Heart right ventricle (tissue), 16 donors: ENCODE results near the gene S100B. TPM values are rescaled to one million over a fixed set of nuclear protein-coding genes. Genes with fewer than 3 reads are reported as not detected.
A peak's percentile ranks its signal among the peaks of the same experiment; 100 is the strongest.

ENCODE experiments used
- ATAC-seq, 8 donors: fragments of 200-7000 bp; cut with Tn5 transposase; one replicate each; pipeline ENCODE4 v1.9.1; 2020; ENCODE audit warnings: mild to moderate bottlenecking in 8 of 8, moderate library complexity in 8 of 8, moderate number of reproducible peaks in 1 of 8
- DNase-seq, 2 donors: peaks; one replicate each; pipeline ENCODE4 v3.0.0-alpha.2; 2020
- H3K27ac ChIP-seq, 10 donors: fragments of 200-600 bp; sonication (generic) in 2 of 10; one replicate each; pipeline versions ENCODE4 v1.5.0 to v1.8.0; 2020 to 2022; ENCODE audit warnings: mild to moderate bottlenecking in 3 of 10
- H3K27me3 ChIP-seq, 7 donors: fragments of 200-600 bp; one replicate each; pipeline ENCODE4 v1.8.0; 2021 to 2022; ENCODE audit warnings: mild to moderate bottlenecking in 2 of 7
- H3K36me3 ChIP-seq, 9 donors: fragments of 200-600 bp; sonication (generic) in 1 of 9; one replicate each; pipeline versions ENCODE4 v1.5.0 to v1.8.0; 2020 to 2022; ENCODE audit warnings: mild to moderate bottlenecking in 2 of 9
- H3K4me1 ChIP-seq, 9 donors: fragments of 200-600 bp; sonication (generic) in 1 of 9; one replicate each; pipeline versions ENCODE4 v1.5.0 to v1.8.0; 2020 to 2022; ENCODE audit warnings: mild to moderate bottlenecking in 4 of 9
- H3K4me3 ChIP-seq, 10 donors: fragments of 200-600 bp; sonication (generic) in 2 of 10; one replicate each; pipeline versions ENCODE4 v1.5.0 to v1.8.0; 2020 to 2022; ENCODE audit warnings: mild to moderate bottlenecking in 7 of 10, moderate library complexity in 2 of 10
- H3K9me3 ChIP-seq, 11 donors: fragments of 200-600 bp in 10 of 11; sonication (generic) in 2 of 11; one replicate each; pipeline versions ENCODE4 v1.5.0 to v1.8.0; 2013 to 2022; ENCODE audit warnings: mild to moderate bottlenecking in 2 of 11, control low read depth in 1 of 11, moderate library complexity in 1 of 11
- CTCF ChIP-seq, 9 donors: fragments of 200-600 bp; sonication (generic) in 2 of 9; IDR thresholded peaks; one replicate each; pipeline versions ENCODE4 v1.5.0 to v1.8.0; 2021 to 2022; ENCODE audit warnings: antibody characterized with exemption in 9 of 9, mild to moderate bottlenecking in 5 of 9, moderate library complexity in 1 of 9
- WGBS, 2 donors: extraction: QIAGEN DNeasy Blood & Tissue Kit; methylation state at CpG; one replicate each; pipeline ENCODE4 v1.1.7; 2013; ENCODE audit warnings: inconsistent platforms in 1 of 2; 5-methylcytosine and 5-hydroxymethylcytosine counted together
- intact Hi-C, 10 donors: fragments of 100-400 bp; cut with DNase I; formaldehyde crosslinking; loops; one replicate each; pipeline versions ENCODE4 v1.11.1 to v1.14.2; 2022
- polyA plus RNA-seq, 2 donors: library from polyadenylated mRNA; stranded (reverse); fragments of 200-250 nt; gene quantifications; one replicate each; pipeline ENCODE4 v1.2.3, GENCODE V29; 2013
- total RNA-seq, 10 donors: library from RNA; stranded (reverse); fragmentation: NEBNext Ultra II Directional in 3 of 10; extraction: Animal tissue kit (Norgen Biotek cat#: 25700) in 3 of 10; gene quantifications; one replicate each; pipeline versions ENCODE4 v1.2.1 to v1.2.4, GENCODE V29; 2021 to 2023
- donor health status: Arrhythmogenic right ventricular cardiomyopathy.
- donor health status: ischemic (EF 13 %, LVEDD 7.1; RV severe dilation, severe dysfunction).
- donor health status: healthy with polysubstance abuse.
- donor health status: DM: no; HTN: yes; CAD: no.
- donor health status: DM: no; HTN: no; CAD: no.
- donor health status: ischemic (EF 25% LVEDD 6.9; RV normal size, moderate dysfunction).
- donor health status: ischemic (EF 25% LVEDD 5.7; RV mildly dilated, moderate dysfunction).
- donor health status: healthy.
- donor health status: DM: yes; HTN: yes; CAD: no.
- donor health status: Ischemic cardiomyopathy.
- donor health status: ischemic (EF 35%, LVEDD 5.7; RV mildly dilated, moderate dysfunction).
- donor health status: nonischemic (EF 11% LVEDD 7.7; RV severe dilation, severe dysfunction).
- donor health status: DM: yes; HTN: yes; CAD: no.
- donor health status: PGD.
- donor health status: ischemic (EF 29% LVEDD 5.4; RV normal size, mild dysfunction).
- donor health status: nonischemic (EF 23%, LVEDD 6.1; RV moderate dilation, normal function).

The S100B gene
- total and polyA plus RNA-seq, 12 donors = 0.53 to 11.7 (median 3.6) TPM; not detected in 1

GRCh38 chr21:46597896-46598343, 7.0 kb downstream of the S100B start:
- 86 to 87% methylated on average over 20 of the region's 20 CpGs for WGBS, 2 donors
- Histone ChIP-seq H3K27ac (peak overlapping the region in 1 of 10 donors; percentile 22), H3K4me1 (peaks cover 4 to 27% (median 16%) of the 10 kb centered on the region in 9 donors), H3K36me3 (no peaks in the 10 kb centered on the region), H3K9me3 (peaks cover 0 to 26% (median 10%) of the 10 kb centered on the region in 11 donors), H3K27me3 (no peaks in the 10 kb centered on the region), H3K4me3 (no peak overlapping the region)
- intact Hi-C loops = loop anchor here in 1 of 10 donors (5.0 kb wide), 1 partner anchor 41 kb away; no protein-coding TSS in a partner anchor
- ATAC-seq = peak in 1 of 8 donors; percentile 46
- DNase-seq = no peak
- TF ChIP-seq CTCF (IDR thresholded peaks at IDR 0.05) = no peak

GRCh38 chr21:46597031-46597430, 7.9 kb downstream of the S100B start:
- TF ChIP-seq CTCF (IDR thresholded peaks at IDR 0.05) = no peak
- no peak for ATAC-seq
- intact Hi-C loops = loop anchor here in 1 of 10 donors (5.0 kb wide), 1 partner anchor 40 kb away; no protein-coding TSS in a partner anchor

GRCh38 chr21:46596201-46596600, 8.7 kb downstream of the S100B start:
- H3K9me3 ChIP-seq = peaks cover 0 to 37% (median 12%) of the 10 kb centered on the region in 11 donors
- no peak for ATAC-seq
- H3K27ac ChIP-seq = no peak overlapping the region
- no peak overlapping the region for H3K4me3 ChIP-seq
- H3K27me3 ChIP-seq = no peaks in the 10 kb centered on the region
- peaks cover 4 to 27% (median 16%) of the 10 kb centered on the region in 9 donors for H3K4me1 ChIP-seq
- intact Hi-C loops = loop anchor here in 1 of 10 donors (5.0 kb wide), 1 partner anchor 39 kb away; no protein-coding TSS in a partner anchor
- no peak for DNase-seq
- WGBS, 2 donors = 87 to 100% methylated on average over 1 of the region's 1 CpG
- no peaks in the 10 kb centered on the region for H3K36me3 ChIP-seq
- TF ChIP-seq CTCF (IDR thresholded peaks at IDR 0.05) = no peak

More at GRCh38 chr21:46597031-46597430, 7.9 kb downstream of the S100B start:
- Histone ChIP-seq H3K36me3 (no peaks in the 10 kb centered on the region), H3K27me3 (no peaks in the 10 kb centered on the region), H3K27ac (no peak overlapping the region), H3K4me3 (no peak overlapping the region), H3K9me3 (peaks cover 0 to 29% (median 10%) of the 10 kb centered on the region in 11 donors), H3K4me1 (peaks cover 4 to 27% (median 16%) of the 10 kb centered on the region in 9 donors)
- DNase-seq = no peak
- 83 to 92% methylated on average over 8 of the region's 8 CpGs for WGBS, 2 donors

GRCh38 chr21:46594276-46594675, 10.6 kb downstream of the S100B start:
- intact Hi-C loops = no loop called here
- no peaks in the 10 kb centered on the region for H3K36me3 ChIP-seq
- no peak overlapping the region for H3K27ac ChIP-seq
- no peak overlapping the region for H3K4me3 ChIP-seq
- H3K4me1 ChIP-seq = peaks cover 4 to 16% (median 9%) of the 10 kb centered on the region in 9 donors
- peaks cover 0 to 56% (median 13%) of the 10 kb centered on the region in 11 donors for H3K9me3 ChIP-seq
- H3K27me3 ChIP-seq = no peaks in the 10 kb centered on the region
- ATAC-seq = no peak
- no peak for TF ChIP-seq CTCF (IDR thresholded peaks at IDR 0.05)
- WGBS, 2 donors = 72 to 82% methylated on average over 8 of the region's 8 CpGs
- DNase-seq = no peak
